Right lobe of liver (tissue), 6 donors: ENCODE results near the gene WDR62. TPM values are rescaled to one million over a fixed set of nuclear protein-coding genes. Genes with fewer than 3 reads are reported as not detected.
A peak's percentile ranks its signal among the peaks of the same experiment; 100 is the strongest.
"Not testable (repeated sequence)": the region's sequence is repeated elsewhere in the genome, so short reads cannot be mapped to it uniquely, and the experiment has no call there.

ENCODE experiments used
- ATAC-seq, 4 donors: fragments of 200-7000 bp; cut with Tn5 transposase; one replicate each; pipeline ENCODE4 v1.9.1; 2020; ENCODE audit warnings: mild to moderate bottlenecking in 4 of 4, moderate library complexity in 4 of 4
- DNase-seq, 3 donors: peaks; one replicate each; pipeline ENCODE4 v3.0.0-alpha.2; 2020
- H3K27ac ChIP-seq, 3 donors: fragments of 200-600 bp; one replicate each; pipeline ENCODE4 v1.8.0; 2022
- H3K27me3 ChIP-seq, 2 donors: fragments of 200-600 bp; one replicate each; pipeline ENCODE4 v1.8.0; 2022
- H3K36me3 ChIP-seq, 4 donors: fragments of 200-600 bp; sonication (generic) in 1 of 4; one replicate each; pipeline versions ENCODE4 v1.5.1 to v1.8.0; 2017 to 2022; ENCODE audit warnings: control low read depth in 1 of 4
- H3K4me1 ChIP-seq, 4 donors: fragments of 200-600 bp; sonication (generic) in 1 of 4; one replicate each; pipeline versions ENCODE4 v1.5.1 to v1.8.0; 2017 to 2022; ENCODE audit warnings: control low read depth in 1 of 4
- H3K4me3 ChIP-seq, 3 donors: fragments of 200-600 bp; one replicate each; pipeline ENCODE4 v1.8.0; 2022
- H3K9me3 ChIP-seq, 4 donors: fragments of 200-600 bp; sonication (generic) in 1 of 4; one replicate each; pipeline versions ENCODE4 v1.5.1 to v1.8.0; 2017 to 2022; ENCODE audit warnings: control low read depth in 1 of 4
- CTCF ChIP-seq, 4 donors: fragments of 200-600 bp in 3 of 4; fragments of 450-650 bp in 1 of 4; IDR thresholded peaks; one replicate each; pipeline versions ENCODE4 v1.5.1 to v1.8.0; 2016 to 2022; ENCODE audit warnings: antibody characterized with exemption in 4 of 4, mild to moderate bottlenecking in 2 of 4
- POLR2A ChIP-seq: fragments of 450-650 bp; IDR thresholded peaks from one replicate; pipeline ENCODE4 v1.6.1; 2017; ENCODE audit warnings: antibody characterized with exemption, mild to moderate bottlenecking
- WGBS: methylation state at CpG from one replicate; pipeline ENCODE4 v1.1.6; 2018; ENCODE audit warnings: low coverage, low lambda C conversion rate; ENCODE audit not compliant: insufficient coverage; ENCODE audit errors: missing lambda C conversion rate; 5-methylcytosine and 5-hydroxymethylcytosine counted together
- intact Hi-C, 2 donors: fragments of 100-400 bp; cut with DNase I; formaldehyde crosslinking; loops; one replicate each; pipeline versions ENCODE4 v1.11.2 to v1.14.1; 2022
- total RNA-seq, 6 experiments: library from RNA; depleted of rRNA in 2 of 6; stranded (reverse); fragments of >200 nt in 2 of 6; fragmentation: NEBNext Ultra II Directional in 3 of 6; extraction: Animal tissue kit (Norgen Biotek cat#: 25700) in 3 of 6; gene quantifications; one replicate each; pipeline versions ENCODE4 v1.1.0 to v1.2.4, GENCODE V29; 2016 to 2023
- donor health status: DM: no; HTN: yes; CAD: no.
- donor health status: DM: no; HTN: no; CAD: no.
- donor health status: DM: no; HTN: no; CAD: no.
- donor health status: DM: no; HTN: yes; CAD: no.
- donor health status: DM: no; HTN: yes; CAD: no.

WDR62 gene
- total RNA-seq, 6 experiments from 2014 or later, result 0.20 to 1.6 (median 0.58) TPM

GRCh38 chr19:36125557-36125956 lies 70.9 kb downstream of the WDR62 start:
- WGBS, result 63% methylated on average over 4 of the region's 9 CpGs
- TF ChIP-seq CTCF (IDR thresholded peaks at IDR 0.05) (no peak), POLR2A (no peak)
- ATAC-seq (no peak), DNase-seq (no peak)
- Histone ChIP-seq H3K36me3 (peaks cover 0 to 13% (median 2%) of the 10 kb centered on the region in 4 donors), H3K27me3 (no peaks in the 10 kb centered on the region), H3K9me3 (no peaks in the 10 kb centered on the region), H3K4me3 (no peak overlapping the region), H3K27ac (no peak overlapping the region), H3K4me1 (peaks cover 0 to 11% (median 0%) of the 10 kb centered on the region in 4 donors)
- intact Hi-C loops, result loop anchor here in 1 of 2 donors (5.0 kb wide), 1 partner anchor 47 kb away; no protein-coding TSS in a partner anchor

GRCh38 chr19:36128392-36128736 lies 73.7 kb downstream of the WDR62 start:
- H3K4me1 ChIP-seq, result peaks cover 0 to 11% (median 0%) of the 10 kb centered on the region in 4 donors
- ATAC-seq, result peak; percentile 53 to 60 (median 56)
- no peaks in the 10 kb centered on the region for H3K27me3 ChIP-seq
- TF ChIP-seq CTCF (IDR thresholded peaks at IDR 0.05) (no peak), POLR2A (peak; percentile 40)
- peaks cover 0 to 10% (median 2%) of the 10 kb centered on the region in 4 donors for H3K36me3 ChIP-seq
- 7% methylated on average over 10 of the region's 10 CpGs for WGBS
- intact Hi-C loops, result loop anchor here in 1 of 2 donors (5.0 kb wide), 1 partner anchor 44 kb away; no protein-coding TSS in a partner anchor
- DNase-seq, result peak; percentile 55 to 71 (median 67)
- no peaks in the 10 kb centered on the region for H3K9me3 ChIP-seq
- H3K4me3 ChIP-seq, result peak overlapping the region; percentile 62 to 63 (median 62)
- H3K27ac ChIP-seq, result peak overlapping the region; percentile 73 to 89 (median 84)

GRCh38 chr19:36131221-36131620 lies 76.5 kb downstream of the WDR62 start:
- H3K4me3 ChIP-seq, intact Hi-C loops, H3K27me3 ChIP-seq, H3K9me3 ChIP-seq, DNase-seq, H3K36me3 ChIP-seq, H3K27ac ChIP-seq, ATAC-seq: not testable (repeated sequence)
- WGBS, result 62% methylated on average over 5 of the region's 6 CpGs
- peaks cover 0 to 11% (median 0%) of the 10 kb centered on the region in 4 donors for H3K4me1 ChIP-seq

DNA sequence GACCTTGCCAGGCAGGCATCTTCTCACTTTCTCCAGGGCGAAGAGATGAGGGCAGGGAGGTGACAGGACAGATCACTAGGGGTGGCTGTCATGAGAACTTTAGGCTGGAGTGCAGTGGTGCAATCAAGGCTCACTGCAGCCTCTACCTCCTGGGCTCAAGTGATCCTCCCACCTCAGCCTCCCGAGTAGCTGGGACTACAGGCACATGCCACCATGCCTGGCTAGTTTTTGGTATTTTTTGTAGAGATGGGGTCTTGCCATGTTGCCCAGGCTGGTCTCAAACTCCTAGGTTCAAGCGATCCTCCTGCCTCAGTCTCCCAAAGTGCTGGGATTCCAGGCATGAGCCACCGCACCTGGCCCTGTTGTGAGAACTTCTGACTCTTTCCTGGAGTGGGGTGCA lies 80.2 kb downstream of the WDR62 start:
- H3K4me3 ChIP-seq, intact Hi-C loops, H3K27ac ChIP-seq, H3K36me3 ChIP-seq, H3K27me3 ChIP-seq, H3K9me3 ChIP-seq, ATAC-seq: not testable (repeated sequence)
- peak in 1 of 3 donors; percentile 5 for DNase-seq
- no CpG with 5 or more reads among the region's 4 CpGs for WGBS
- peaks cover 0 to 17% (median 1%) of the 10 kb centered on the region in 4 donors for H3K4me1 ChIP-seq

- intact Hi-C loops, result no loop called here
- Histone ChIP-seq H3K4me1 (peaks cover 0 to 23% (median 1%) of the 10 kb centered on the region in 4 donors), H3K36me3 (no peaks in the 10 kb centered on the region), H3K27me3 (no peaks in the 10 kb centered on the region), H3K9me3 (no peaks in the 10 kb centered on the region), H3K4me3 (peak overlapping the region in 1 of 3 donors; percentile 7), H3K27ac (peak overlapping the region in 2 of 3 donors; percentile 45 to 49)
- 63% methylated on average over 11 of the region's 12 CpGs for WGBS
- ATAC-seq (peak; percentile 2 to 64 (median 48)), DNase-seq (peak; percentile 79 to 85 (median 80))
- TF ChIP-seq CTCF (IDR thresholded peaks at IDR 0.05) (no peak), POLR2A (no peak)
These were observed 82.4 kb downstream of the WDR62 start for GRCh38 chr19:36136964-36137686.
